Activated CD8-positive, alpha-beta memory T cell treated with anti-CD3 and anti-CD28 coated beads for 1 hour (primary cell): ENCODE results near the gene ABTB2.
A peak's percentile ranks its signal among the peaks of the same experiment; 100 is the strongest.

Source experiments
- DNase-seq, 2 donors: peaks; one replicate each; pipeline ENCODE4 v3.0.0-alpha.2; 2020; ENCODE audit warnings: low read depth in 1 of 2; ENCODE audit errors: extremely low read depth in 1 of 2

ABTB2 gene

DNA sequence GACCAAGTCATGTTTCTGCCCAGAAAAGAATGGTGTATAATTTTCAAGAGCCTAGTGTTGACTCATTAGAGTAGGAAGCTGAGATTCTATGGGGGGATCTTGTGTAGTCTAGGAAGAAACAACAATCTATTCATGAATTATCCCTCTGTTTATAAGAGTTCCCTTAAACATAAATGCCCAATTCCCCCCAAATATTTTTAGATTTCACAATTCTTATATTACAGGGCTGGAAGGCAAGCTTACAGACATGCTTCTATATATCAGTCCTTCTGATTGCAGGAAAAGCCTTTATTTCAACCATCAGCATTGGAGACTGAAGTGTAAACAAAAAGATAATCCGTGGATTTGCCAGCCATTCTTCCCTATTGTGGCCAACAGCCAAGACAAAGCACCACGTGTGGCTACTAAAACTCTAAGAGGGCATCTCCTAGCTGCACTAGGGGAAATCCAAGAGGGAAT, 181.0 kb downstream of the ABTB2 start:
- no peak for DNase-seq

GRCh38 chr11:34175284-34176019, 182.4 kb downstream of the ABTB2 start:
- DNase-seq, result no peak

GRCh38 chr11:34174412-34175041, 183.3 kb downstream of the ABTB2 start:
- peak; percentile 52 to 71 for DNase-seq

GRCh38 chr11:34173050-34173449, 184.8 kb downstream of the ABTB2 start:
- DNase-seq, result no peak

GRCh38 chr11:34169686-34170085, 188.1 kb downstream of the ABTB2 start:
- DNase-seq, result no peak

GRCh38 chr11:34168642-34169420, 189.0 kb downstream of the ABTB2 start:
- no peak for DNase-seq

DNA sequence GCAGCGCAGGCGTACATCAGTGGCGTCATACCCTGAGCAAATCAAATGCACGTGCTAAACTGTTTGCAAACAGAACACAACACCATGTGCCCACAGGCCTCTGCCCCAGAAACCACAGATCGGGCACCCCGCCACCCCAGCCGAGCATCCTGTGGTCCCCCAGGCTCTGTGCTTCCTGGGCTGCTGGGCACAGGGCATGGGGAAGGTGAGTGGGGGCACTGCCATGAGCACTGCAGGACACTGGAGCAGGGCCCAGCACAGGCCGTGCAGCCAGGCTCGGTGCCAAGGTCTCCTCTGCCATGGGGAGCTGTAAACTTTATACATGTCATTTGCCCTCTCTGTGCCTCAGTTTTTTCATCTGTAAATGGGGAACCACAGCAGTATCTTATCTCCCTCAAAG, 189.8 kb downstream of the ABTB2 start:
- no peak for DNase-seq

DNA sequence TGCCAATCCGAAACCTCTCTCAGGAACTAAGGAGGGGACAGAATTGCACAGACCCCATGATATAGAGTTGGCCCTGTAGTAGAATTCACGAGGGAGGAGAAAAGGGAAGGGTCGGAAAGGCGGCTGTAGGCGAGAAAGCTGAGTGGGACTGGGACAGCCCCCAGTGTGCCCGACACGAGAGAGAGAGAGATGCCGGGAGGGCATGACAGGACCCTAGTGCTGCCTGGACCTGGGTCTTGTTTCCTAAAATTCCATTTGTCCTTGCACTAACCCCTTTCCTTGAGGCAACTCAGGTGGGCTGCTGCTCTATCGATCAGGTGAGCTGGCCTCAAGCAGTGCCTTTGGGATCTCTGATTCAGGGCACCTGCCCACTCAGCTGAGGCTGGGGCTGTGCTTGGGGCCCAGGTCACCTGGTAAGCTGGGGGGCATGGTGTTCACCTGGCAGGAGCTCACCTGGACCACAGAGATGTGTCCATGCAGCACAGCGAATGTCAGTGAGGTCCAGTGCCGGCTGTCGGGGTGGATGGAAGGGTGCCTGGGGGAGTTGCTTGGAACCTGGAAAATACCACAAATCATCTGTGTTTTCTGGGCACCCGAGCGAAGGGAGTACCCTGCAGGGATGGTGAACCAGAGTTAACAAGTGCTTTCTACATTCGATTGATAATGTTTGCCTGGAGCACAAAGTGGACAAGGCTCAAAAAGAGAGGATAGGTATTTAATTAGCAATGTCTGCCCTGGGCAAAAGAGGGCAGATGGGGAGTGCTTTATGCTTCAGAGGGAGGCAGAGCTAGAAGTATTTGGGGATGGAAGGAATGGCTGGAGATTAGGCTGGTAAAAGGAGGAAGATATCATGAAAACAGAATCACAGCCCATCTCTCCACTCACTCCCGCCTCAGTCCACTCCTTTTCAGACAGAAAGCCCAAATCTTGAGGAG, 190.7 kb downstream of the ABTB2 start:
- no peak for DNase-seq

- DNase-seq, result no peak
These were observed 191.8 kb downstream of the ABTB2 start for GRCh38 chr11:34165786-34166555.

DNA sequence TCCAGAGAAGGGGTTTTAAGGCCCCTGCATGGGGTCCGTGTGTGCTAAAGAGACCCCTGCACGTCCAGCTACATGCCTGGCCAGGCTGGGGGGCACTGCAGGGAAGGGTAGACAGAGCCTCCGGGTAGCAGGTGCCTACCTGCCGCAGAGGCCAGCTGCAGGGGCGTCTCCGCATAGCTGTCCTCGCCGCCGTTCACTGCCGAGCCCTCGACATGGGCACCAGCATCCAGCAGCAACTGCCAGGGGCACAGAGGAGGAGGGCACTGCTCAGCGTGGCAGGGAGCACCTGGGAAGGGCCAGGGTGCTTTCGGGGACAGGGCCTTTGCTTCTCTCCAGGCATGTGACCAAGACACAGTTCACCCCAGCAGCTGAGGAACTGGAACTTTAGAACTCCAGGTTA, 192.7 kb downstream of the ABTB2 start:
- no peak for DNase-seq

- DNase-seq, result no peak
These were observed 195.0 kb downstream of the ABTB2 start for GRCh38 chr11:34162856-34163255.

- no peak for DNase-seq
These were observed 195.4 kb downstream of the ABTB2 start for GRCh38 chr11:34162493-34162820.

DNA sequence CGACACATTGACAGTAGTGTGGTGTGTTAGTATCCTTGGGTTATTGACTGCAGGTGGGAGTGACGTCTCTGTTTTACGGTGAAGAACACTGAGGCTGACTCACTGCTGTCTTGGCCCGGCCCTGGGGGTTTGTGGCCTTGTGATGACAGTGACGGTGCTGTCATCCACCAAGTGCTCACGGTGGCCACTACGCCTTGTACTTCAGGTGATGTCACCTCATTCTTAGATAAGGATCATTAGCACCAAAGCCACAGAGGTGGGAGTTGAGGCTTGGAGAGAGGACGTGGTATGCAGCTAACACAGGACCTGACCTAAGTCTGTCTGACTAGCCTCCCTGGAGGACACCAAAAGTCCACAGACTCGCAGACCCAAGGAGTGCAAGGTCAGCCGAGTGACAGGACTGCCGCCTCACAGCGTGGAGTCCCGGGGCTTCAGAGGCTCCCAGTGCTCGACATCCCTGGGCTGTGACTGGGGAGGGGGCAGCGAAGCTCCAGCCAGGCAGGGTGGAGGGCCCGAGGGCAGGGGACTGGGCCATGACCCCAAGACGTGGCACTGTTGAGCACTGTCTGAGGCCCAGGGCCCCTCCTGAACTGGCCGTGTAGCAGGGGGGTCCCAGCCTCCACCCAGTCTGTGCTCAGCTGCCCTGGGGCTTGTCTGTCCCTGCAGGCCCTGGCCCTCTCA, 195.9 kb downstream of the ABTB2 start:
- DNase-seq, result no peak

GRCh38 chr11:34161361-34161760, 196.4 kb downstream of the ABTB2 start:
- no peak for DNase-seq

DNA sequence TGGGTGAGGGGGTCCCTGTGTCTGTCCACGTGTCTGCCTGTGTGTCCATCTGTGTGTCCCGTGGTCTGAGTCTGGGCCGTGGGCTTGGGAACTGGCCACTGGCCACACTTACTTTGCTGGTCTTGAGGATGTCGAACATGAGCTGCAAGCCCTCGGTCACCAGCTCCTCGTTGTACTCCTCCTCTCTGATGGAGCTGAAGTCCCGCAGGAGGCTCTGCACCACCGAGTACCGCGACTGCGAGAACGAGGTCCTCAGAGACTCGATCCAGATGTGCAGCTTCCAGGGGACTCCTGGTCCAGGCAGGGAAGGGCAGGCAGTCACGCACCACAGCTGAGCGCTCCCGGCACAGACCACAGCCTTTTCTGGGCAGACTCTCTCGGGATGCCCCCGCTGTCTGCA, 197.0 kb downstream of the ABTB2 start:
- DNase-seq, result no peak

DNA sequence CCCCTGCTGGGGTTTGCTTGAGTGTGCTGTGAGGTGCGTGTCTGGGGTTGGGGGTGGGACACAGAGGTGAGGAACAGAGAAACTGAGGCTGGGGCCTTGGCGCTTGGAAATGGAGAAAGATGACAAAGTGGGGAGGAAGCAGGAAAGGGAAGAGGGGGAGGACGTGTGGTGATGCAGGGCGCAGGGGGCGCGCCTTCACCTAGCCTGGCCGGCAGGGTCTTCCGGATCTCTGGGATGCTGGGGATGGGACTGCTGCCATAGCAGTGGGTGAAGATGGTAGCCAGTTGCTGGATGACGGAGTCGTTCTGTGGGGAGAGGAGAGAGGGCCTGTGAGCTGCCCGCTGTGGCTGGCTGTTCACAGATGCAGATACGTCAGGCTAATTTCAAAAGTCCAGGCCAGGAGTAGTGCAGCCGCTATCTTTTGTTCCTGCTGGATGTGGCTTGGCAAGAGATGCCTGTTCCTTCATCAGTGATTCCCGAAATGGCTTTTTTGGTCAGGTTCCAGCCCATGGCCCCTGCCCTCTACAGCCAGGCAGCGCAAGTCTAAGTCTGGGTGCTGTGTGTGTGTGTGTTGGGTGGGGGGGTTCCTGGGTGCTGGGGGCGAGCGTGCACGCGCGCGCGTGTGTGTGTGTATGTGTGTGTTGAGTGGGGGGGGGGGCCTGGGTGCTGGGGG, 197.6 kb downstream of the ABTB2 start:
- DNase-seq, result no peak

DNA sequence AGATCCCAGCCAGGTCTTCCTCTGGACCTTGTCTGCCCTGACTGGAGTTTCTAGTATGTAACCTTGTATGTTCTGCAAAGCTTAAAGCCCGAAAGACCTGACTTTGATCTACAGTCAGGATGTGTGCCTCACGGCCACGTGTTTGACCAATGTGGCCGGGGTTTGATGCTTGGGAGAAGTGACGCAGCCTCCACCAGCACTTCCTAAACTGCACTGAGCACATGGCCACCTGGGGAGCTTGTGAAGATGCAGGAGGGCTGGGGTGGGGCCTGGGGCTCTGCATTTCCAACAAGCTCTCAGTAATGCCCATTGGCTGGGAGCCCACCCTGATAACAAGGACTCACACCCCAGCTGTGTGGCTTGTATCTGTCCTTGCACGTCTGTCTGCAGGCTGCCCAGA, 199.1 kb downstream of the ABTB2 start:
- no peak for DNase-seq

DNA sequence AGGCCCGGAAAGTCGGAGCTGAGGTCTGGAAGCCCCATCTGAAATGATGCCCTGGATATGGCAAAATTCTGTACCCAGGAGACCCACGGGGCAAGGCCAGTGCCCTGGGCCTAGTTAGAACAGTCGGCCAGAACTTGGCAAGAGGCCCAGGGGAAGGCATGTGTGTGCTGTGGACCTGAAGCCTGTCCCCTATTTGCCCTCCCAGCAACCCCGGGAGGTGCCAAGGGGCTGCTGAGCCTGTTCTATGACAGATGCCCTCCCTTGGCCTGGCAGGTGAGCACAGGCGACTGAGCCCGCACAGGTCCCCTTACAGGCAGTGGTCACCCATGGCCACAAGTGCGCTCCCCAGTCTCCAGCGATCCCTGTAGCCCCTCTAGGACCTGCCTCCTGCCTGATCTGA, 200.6 kb downstream of the ABTB2 start:
- DNase-seq, result no peak

DNA sequence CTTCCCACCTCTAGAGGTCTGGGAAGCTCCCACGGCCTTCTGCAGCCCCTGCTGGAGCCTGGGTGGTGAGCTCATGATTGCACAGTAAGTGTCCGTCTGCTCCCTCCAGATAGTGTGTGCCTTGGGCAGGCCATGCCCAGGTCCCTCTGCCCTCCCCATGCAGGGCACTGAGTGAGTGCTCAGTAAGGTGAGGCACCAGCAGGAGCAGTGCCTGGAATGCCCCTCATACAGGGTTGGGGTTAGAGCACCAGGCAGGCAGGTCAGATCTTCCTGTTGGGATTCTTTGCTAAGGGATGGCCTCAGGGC, 202.1 kb downstream of the ABTB2 start:
- DNase-seq, result no peak
